ENCODE data around the gene PCCB.
A peak's percentile ranks its signal among the peaks of the same experiment; 100 is the strongest.

Gene PCCB

GRCh38 chr3:136343873-136344555 lies 93.9 kb downstream of the PCCB start (continued):
- peak; percentile 49 for TF ChIP-seq PRDM10 (tag by site-specific recombination; IDR thresholded peaks at IDR 0.05)
- TF ChIP-seq MZF1 (tag by site-specific recombination; IDR thresholded peaks at IDR 0.05; ENCODE audit: borderline replicate concordance): peak; percentile 84
- TF ChIP-seq ZNF600 (tag by site-specific recombination; IDR thresholded peaks at IDR 0.05): peak; percentile 83
- no peak for TF ChIP-seq KLF1 (tag by site-specific recombination; IDR thresholded peaks at IDR 0.05)
- 0 out of 2 replicates have a peak, but pooled peaks have one; percentile 24 for TF ChIP-seq KLF10 (tag by site-specific recombination; IDR thresholded peaks at IDR 0.05)
- TF ChIP-seq SP7 (tag by site-specific recombination; IDR thresholded peaks at IDR 0.05): 0 out of 2 replicates have a peak, but pooled peaks have one; percentile 17
- TF ChIP-seq AEBP2 (tag by site-specific recombination; IDR thresholded peaks at IDR 0.05; ENCODE audit: borderline replicate concordance): no peak
- no peak for TF ChIP-seq ZNF311 (tag by site-specific recombination; IDR thresholded peaks at IDR 0.05; ENCODE audit: borderline replicate concordance)
- TF ChIP-seq ZNF449 (tag by site-specific recombination; IDR thresholded peaks at IDR 0.05): no peak
- TF ChIP-seq ZEB2 (tag by site-specific recombination; IDR thresholded peaks at IDR 0.05): no peak
- TF ChIP-seq HOXA7 (CRISPR knock-in tag; IDR thresholded peaks at IDR 0.05; ENCODE audit: borderline replicate concordance): no peak
- no peak for TF ChIP-seq ZNF610 (tag by site-specific recombination; IDR thresholded peaks at IDR 0.05; ENCODE audit: borderline replicate concordance)
- no peak for TF ChIP-seq BCL11A (tag by site-specific recombination; IDR thresholded peaks at IDR 0.05; ENCODE audit: low read depth)
- TF ChIP-seq ZNF664 (tag by site-specific recombination; IDR thresholded peaks at IDR 0.05): peak; percentile 87
- no peak for TF ChIP-seq ZNF140 (tag by site-specific recombination; IDR thresholded peaks at IDR 0.05)

GRCh38 chr3:136346486-136346885 lies 96.3 kb downstream of the PCCB start:
- Histone ChIP-seq H3K27ac (ENCODE audit: extremely low read depth, low read depth, low read length) (no peak overlapping the region), H3K4me3 (ENCODE audit: low read depth, low read length) (no peak overlapping the region), H3K36me3 (ENCODE audit: control insufficient read depth in 2 of 2, insufficient read depth in 1 of 2, low read length in 2 of 2) (peaks cover 0 to 21% of the 10 kb centered on the region in 2 experiments; a peak in 2 of 3 replicates), H3K9me3 (ENCODE audit: control insufficient read depth, insufficient read depth, low read depth, low read length) (no peaks in the 10 kb centered on the region), H3K4me1 (ENCODE audit: control insufficient read depth, insufficient read depth, low read length) (peaks cover 5% of the 10 kb centered on the region; the same call in 1 of the 2 replicates)
- ChIA-PET POLR2A (no interaction called here), CTCF (no interaction called here)
- TF ChIP-seq ZNF791 (tag by site-specific recombination; IDR thresholded peaks at IDR 0.05): no peak
- TF ChIP-seq ZNF140 (tag by site-specific recombination; IDR thresholded peaks at IDR 0.05): no peak
- no peak for TF ChIP-seq ZBTB7A (tag by site-specific recombination; IDR thresholded peaks at IDR 0.05; ENCODE audit: low read depth)
- no peak for TF ChIP-seq GLI4 (tag by site-specific recombination; IDR thresholded peaks at IDR 0.05)
- TF ChIP-seq ZNF350 (tag by site-specific recombination; IDR thresholded peaks at IDR 0.05): no peak
- TF ChIP-seq SP2 (tag by site-specific recombination; IDR thresholded peaks at IDR 0.05): no peak
- TF ChIP-seq ZSCAN16 (tag by site-specific recombination; IDR thresholded peaks at IDR 0.05): no peak
- TF ChIP-seq ZBTB26 (tag by site-specific recombination; optimal IDR thresholded peaks at IDR 0.05): no peak
- no peak for TF ChIP-seq ZNF514 (tag by site-specific recombination; IDR thresholded peaks at IDR 0.05)
- no peak for TF ChIP-seq ZIC2 (tag by site-specific recombination; IDR thresholded peaks at IDR 0.05)

Data from HEK293 (cell line).